Measurements from ENCODE around the gene MLXIPL. TPM values are rescaled to one million over a fixed set of nuclear protein-coding genes. Genes with fewer than 3 reads are reported as not detected.

MLXIPL gene
- total RNA-seq, 1 experiment from 2014 or later = not detected

- H3K4me3 ChIP-seq (ENCODE audit: low read length) = no peak overlapping the region
- H3K4me2 ChIP-seq (ENCODE audit: low read depth, low read length, poor library complexity, severe bottlenecking) = no peak overlapping the region
- H3K9ac ChIP-seq (ENCODE audit: low read length) = no peak overlapping the region
- no peak overlapping the region for H2AFZ ChIP-seq (ENCODE audit: low read length)
- H3K9me2 ChIP-seq (replicated peaks; ENCODE audit: insufficient read depth, low read length) = no peaks in the 10 kb centered on the region
- no peak overlapping the region for H3K27ac ChIP-seq (ENCODE audit: low read length)
- DNase-seq = no peak
- no peaks in the 10 kb centered on the region for H3K79me2 ChIP-seq (ENCODE audit: low read length)
- no peaks in the 10 kb centered on the region for H3K4me1 ChIP-seq (ENCODE audit: low read length)
- H3K36me3 ChIP-seq (ENCODE audit: insufficient read depth, low read length) = no peaks in the 10 kb centered on the region
- no peaks in the 10 kb centered on the region for H3K9me3 ChIP-seq (ENCODE audit: low read length)
- no peaks in the 10 kb centered on the region for H3K27me3 ChIP-seq (ENCODE audit: low read length)
- no peaks in the 10 kb centered on the region for H4K20me1 ChIP-seq (ENCODE audit: insufficient read depth, low read depth, low read length)
Measured at GRCh38 chr7:73635428-73636200, 11.3 kb upstream of the MLXIPL start.

GRCh38 chr7:73633844-73634243, 9.5 kb upstream of the MLXIPL start:
- H3K4me1 ChIP-seq (ENCODE audit: low read length) = no peaks in the 10 kb centered on the region
- H3K9me2 ChIP-seq (replicated peaks; ENCODE audit: insufficient read depth, low read length) = no peaks in the 10 kb centered on the region
- no peaks in the 10 kb centered on the region for H3K27me3 ChIP-seq (ENCODE audit: low read length)
- no peak overlapping the region for H2AFZ ChIP-seq (ENCODE audit: low read length)
- H3K27ac ChIP-seq (ENCODE audit: low read length) = no peak overlapping the region
- H3K79me2 ChIP-seq (ENCODE audit: low read length) = no peaks in the 10 kb centered on the region
- no peak overlapping the region for H3K4me3 ChIP-seq (ENCODE audit: low read length)
- no peaks in the 10 kb centered on the region for H3K9me3 ChIP-seq (ENCODE audit: low read length)
- H3K36me3 ChIP-seq (ENCODE audit: insufficient read depth, low read length) = no peaks in the 10 kb centered on the region
- no peak overlapping the region for H3K9ac ChIP-seq (ENCODE audit: low read length)
- H4K20me1 ChIP-seq (ENCODE audit: insufficient read depth, low read depth, low read length) = no peaks in the 10 kb centered on the region
- DNase-seq = no peak
- H3K4me2 ChIP-seq (ENCODE audit: low read depth, low read length, poor library complexity, severe bottlenecking) = no peak overlapping the region

- Histone ChIP-seq H2AFZ (ENCODE audit: low read length) (no peak overlapping the region), H3K27me3 (ENCODE audit: low read length) (no peaks in the 10 kb centered on the region)
- DNase-seq = no peak
Measured at GRCh38 chr7:73633323-73633722, 9.0 kb upstream of the MLXIPL start.

GRCh38 chr7:73631558-73631957, 7.2 kb upstream of the MLXIPL start:
- H3K27me3 ChIP-seq (ENCODE audit: low read length) = no peaks in the 10 kb centered on the region
- H3K4me1 ChIP-seq (ENCODE audit: low read length) = no peaks in the 10 kb centered on the region
- DNase-seq = no peak
- no peaks in the 10 kb centered on the region for H3K79me2 ChIP-seq (ENCODE audit: low read length)
- H4K20me1 ChIP-seq (ENCODE audit: insufficient read depth, low read depth, low read length) = no peaks in the 10 kb centered on the region
- no peaks in the 10 kb centered on the region for H3K9me2 ChIP-seq (replicated peaks; ENCODE audit: insufficient read depth, low read length)
- H3K4me2 ChIP-seq (ENCODE audit: low read depth, low read length, poor library complexity, severe bottlenecking) = no peak overlapping the region
- no peaks in the 10 kb centered on the region for H3K9me3 ChIP-seq (ENCODE audit: low read length)
- H2AFZ ChIP-seq (ENCODE audit: low read length) = no peak overlapping the region
- no peaks in the 10 kb centered on the region for H3K36me3 ChIP-seq (ENCODE audit: insufficient read depth, low read length)
- no peak overlapping the region for H3K27ac ChIP-seq (ENCODE audit: low read length)
- no peak overlapping the region for H3K9ac ChIP-seq (ENCODE audit: low read length)
- no peak overlapping the region for H3K4me3 ChIP-seq (ENCODE audit: low read length)

More at GRCh38 chr7:73633323-73633722, 9.0 kb upstream of the MLXIPL start:
- Histone ChIP-seq H3K4me2 (ENCODE audit: low read depth, low read length, poor library complexity, severe bottlenecking) (no peak overlapping the region), H4K20me1 (ENCODE audit: insufficient read depth, low read depth, low read length) (no peaks in the 10 kb centered on the region), H3K9ac (ENCODE audit: low read length) (no peak overlapping the region), H3K4me3 (ENCODE audit: low read length) (no peak overlapping the region), H3K27ac (ENCODE audit: low read length) (no peak overlapping the region), H3K4me1 (ENCODE audit: low read length) (no peaks in the 10 kb centered on the region), H3K79me2 (ENCODE audit: low read length) (no peaks in the 10 kb centered on the region), H3K36me3 (ENCODE audit: insufficient read depth, low read length) (no peaks in the 10 kb centered on the region), H3K9me3 (ENCODE audit: low read length) (no peaks in the 10 kb centered on the region), H3K9me2 (replicated peaks; ENCODE audit: insufficient read depth, low read length) (no peaks in the 10 kb centered on the region)

- H3K9me2 ChIP-seq (replicated peaks; ENCODE audit: insufficient read depth, low read length) = no peaks in the 10 kb centered on the region
- H4K20me1 ChIP-seq (ENCODE audit: insufficient read depth, low read depth, low read length) = no peaks in the 10 kb centered on the region
- no peak overlapping the region for H3K4me2 ChIP-seq (ENCODE audit: low read depth, low read length, poor library complexity, severe bottlenecking)
- no peak overlapping the region for H3K27ac ChIP-seq (ENCODE audit: low read length)
- no peak overlapping the region for H3K4me3 ChIP-seq (ENCODE audit: low read length)
- no peaks in the 10 kb centered on the region for H3K27me3 ChIP-seq (ENCODE audit: low read length)
- no peaks in the 10 kb centered on the region for H3K79me2 ChIP-seq (ENCODE audit: low read length)
- no peak for DNase-seq
- H3K4me1 ChIP-seq (ENCODE audit: low read length) = no peaks in the 10 kb centered on the region
- no peak overlapping the region for H2AFZ ChIP-seq (ENCODE audit: low read length)
- H3K9ac ChIP-seq (ENCODE audit: low read length) = no peak overlapping the region
- no peaks in the 10 kb centered on the region for H3K9me3 ChIP-seq (ENCODE audit: low read length)
- no peaks in the 10 kb centered on the region for H3K36me3 ChIP-seq (ENCODE audit: insufficient read depth, low read length)
Measured at GRCh38 chr7:73628504-73628903, 4.2 kb upstream of the MLXIPL start.

- no peaks in the 10 kb centered on the region for H3K79me2 ChIP-seq (ENCODE audit: low read length)
- H3K4me1 ChIP-seq (ENCODE audit: low read length) = no peaks in the 10 kb centered on the region
- H3K27me3 ChIP-seq (ENCODE audit: low read length) = no peaks in the 10 kb centered on the region
- no peak overlapping the region for H3K9ac ChIP-seq (ENCODE audit: low read length)
- no peak overlapping the region for H3K4me3 ChIP-seq (ENCODE audit: low read length)
- no peak overlapping the region for H3K27ac ChIP-seq (ENCODE audit: low read length)
- no peaks in the 10 kb centered on the region for H4K20me1 ChIP-seq (ENCODE audit: insufficient read depth, low read depth, low read length)
- H3K9me3 ChIP-seq (ENCODE audit: low read length) = no peaks in the 10 kb centered on the region
- H3K4me2 ChIP-seq (ENCODE audit: low read depth, low read length, poor library complexity, severe bottlenecking) = no peak overlapping the region
- H3K9me2 ChIP-seq (replicated peaks; ENCODE audit: insufficient read depth, low read length) = no peaks in the 10 kb centered on the region
- no peak overlapping the region for H2AFZ ChIP-seq (ENCODE audit: low read length)
- no peak for DNase-seq
- no peaks in the 10 kb centered on the region for H3K36me3 ChIP-seq (ENCODE audit: insufficient read depth, low read length)
Measured at GRCh38 chr7:73626814-73627213, 2.5 kb upstream of the MLXIPL start.

- Histone ChIP-seq H3K36me3 (ENCODE audit: insufficient read depth, low read length) (no peaks in the 10 kb centered on the region), H4K20me1 (ENCODE audit: insufficient read depth, low read depth, low read length) (no peaks in the 10 kb centered on the region), H3K9me2 (replicated peaks; ENCODE audit: insufficient read depth, low read length) (no peaks in the 10 kb centered on the region), H3K9me3 (ENCODE audit: low read length) (no peaks in the 10 kb centered on the region), H3K9ac (ENCODE audit: low read length) (no peak overlapping the region), H3K27me3 (ENCODE audit: low read length) (no peaks in the 10 kb centered on the region), H3K79me2 (ENCODE audit: low read length) (no peaks in the 10 kb centered on the region), H3K4me3 (ENCODE audit: low read length) (no peak overlapping the region), H3K4me2 (ENCODE audit: low read depth, low read length, poor library complexity, severe bottlenecking) (no peak overlapping the region), H3K4me1 (ENCODE audit: low read length) (no peaks in the 10 kb centered on the region), H3K27ac (ENCODE audit: low read length) (no peak overlapping the region), H2AFZ (ENCODE audit: low read length) (no peak overlapping the region)
- DNase-seq = no peak
Measured at GRCh38 chr7:73625276-73625675, 954 bp upstream of the MLXIPL start.

- H3K9me3 ChIP-seq (ENCODE audit: low read length) = no peaks in the 10 kb centered on the region
- no peak for DNase-seq
- no peaks in the 10 kb centered on the region for H3K4me1 ChIP-seq (ENCODE audit: low read length)
- H3K27ac ChIP-seq (ENCODE audit: low read length) = no peak overlapping the region
- H3K9ac ChIP-seq (ENCODE audit: low read length) = no peak overlapping the region
- H3K27me3 ChIP-seq (ENCODE audit: low read length) = no peaks in the 10 kb centered on the region
- no peaks in the 10 kb centered on the region for H3K79me2 ChIP-seq (ENCODE audit: low read length)
- no peaks in the 10 kb centered on the region for H4K20me1 ChIP-seq (ENCODE audit: insufficient read depth, low read depth, low read length)
- no peaks in the 10 kb centered on the region for H3K36me3 ChIP-seq (ENCODE audit: insufficient read depth, low read length)
- H3K9me2 ChIP-seq (replicated peaks; ENCODE audit: insufficient read depth, low read length) = no peaks in the 10 kb centered on the region
- no peak overlapping the region for H3K4me2 ChIP-seq (ENCODE audit: low read depth, low read length, poor library complexity, severe bottlenecking)
- H3K4me3 ChIP-seq (ENCODE audit: low read length) = no peak overlapping the region
- no peak overlapping the region for H2AFZ ChIP-seq (ENCODE audit: low read length)
Measured at GRCh38 chr7:73624669-73625001, 313 bp upstream of the MLXIPL start.

Data from Karpas-422 (cell line).